ENCODE results near the gene KRT20.

The KRT20 gene

GRCh38 chr17:40901981-40902474 lies 17.0 kb upstream of the KRT20 start:
- DNase-seq (ENCODE audit: extremely low spot score) = no peak
- CTCF ChIA-PET = interaction anchor here (0.8 to 2.2 kb wide), 4 partner anchors 9 to 746 kb away, joined by 3 to 9 read pairs (median 5); no protein-coding TSS in a partner anchor
- POLR2A ChIA-PET = no interaction called here
- TF ChIP-seq CTCF (IDR thresholded peaks at IDR 0.05; ENCODE audit: control extremely low read depth, extremely low read depth, low read depth, missing control alignments) = no peak

GRCh38 chr17:40900809-40901356 lies 15.8 kb upstream of the KRT20 start:
- CTCF ChIA-PET = interaction anchor here (1.5 to 2.5 kb wide), 4 partner anchors 8 to 762 kb away, joined by 3 to 9 read pairs (median 8); no protein-coding TSS in a partner anchor
- DNase-seq (ENCODE audit: extremely low spot score) = no peak
- POLR2A ChIA-PET = no interaction called here
- TF ChIP-seq CTCF (IDR thresholded peaks at IDR 0.05; ENCODE audit: control extremely low read depth, extremely low read depth, low read depth, missing control alignments) = no peak

- DNase-seq (ENCODE audit: extremely low spot score) = no peak
- TF ChIP-seq CTCF (IDR thresholded peaks at IDR 0.05; ENCODE audit: control extremely low read depth, extremely low read depth, low read depth, missing control alignments) = no peak
- CTCF ChIA-PET = interaction anchor here (1.2 to 1.7 kb wide), 2 partner anchors 11 to 752 kb away, joined by 3 to 4 read pairs; no protein-coding TSS in a partner anchor
- POLR2A ChIA-PET = no interaction called here
These were observed 11.9 kb upstream of the KRT20 start for GRCh38 chr17:40896916-40897455.

- ChIA-PET POLR2A (no interaction called here), CTCF (interaction anchor here (1.3 to 2.3 kb wide), 2 partner anchors 14 to 24 kb away, joined by 3 to 8 read pairs; no protein-coding TSS in a partner anchor)
- DNase-seq (ENCODE audit: extremely low spot score) = no peak
- TF ChIP-seq CTCF (IDR thresholded peaks at IDR 0.05; ENCODE audit: control extremely low read depth, extremely low read depth, low read depth, missing control alignments) = no peak
These were observed 10.2 kb upstream of the KRT20 start for GRCh38 chr17:40895106-40895730.

- ChIA-PET POLR2A (no interaction called here), CTCF (no interaction called here)
- no peak for DNase-seq (ENCODE audit: extremely low spot score)
- TF ChIP-seq CTCF (IDR thresholded peaks at IDR 0.05; ENCODE audit: control extremely low read depth, extremely low read depth, low read depth, missing control alignments) = no peak
These were observed 3.2 kb upstream of the KRT20 start for GRCh38 chr17:40888196-40888720.

GRCh38 chr17:40886090-40886489 lies 1.0 kb upstream of the KRT20 start:
- DNase-seq (ENCODE audit: extremely low spot score) = no peak
- POLR2A ChIA-PET = no interaction called here
- TF ChIP-seq CTCF (IDR thresholded peaks at IDR 0.05; ENCODE audit: control extremely low read depth, extremely low read depth, low read depth, missing control alignments) = no peak
- CTCF ChIA-PET = interaction anchor here (1.0 to 1.1 kb wide), 2 partner anchors 662 to 763 kb away, joined by 3 to 5 read pairs; no protein-coding TSS in a partner anchor

All from GM10248 (cell line).